RWPE1 (cell line): ENCODE measurements around the gene ZCCHC2.

Source experiments
- CTCF ChIA-PET: fragments of 350-600 bp; sonication (Branson Sonifier 250); formaldehyde crosslinking; extraction: SDS; loops from one replicate; lab custom pipeline; 2021; lab: Yijun Ruan, JAX
- POLR2A ChIA-PET: fragments of 400-600 bp; formaldehyde crosslinking; extraction: SDS; loops from one replicate; lab custom pipeline; 2020; ENCODE audit warnings: antibody characterized with exemption; ENCODE audit not compliant: low non-redundant PET; lab: Yijun Ruan, JAX
- DNase-seq: peaks from one replicate; pipeline ENCODE4 v3.0.0; 2012; ENCODE audit warnings: low spot score
- H3K27ac ChIP-seq: fragments of 450-650 bp; 2 replicates; pipeline ENCODE4 v1.5.1; 2017
- CTCF ChIP-seq: fragments of 450-650 bp; conservative IDR thresholded peaks from 2 replicates; pipeline ENCODE4 v1.5.1; 2017; ENCODE audit warnings: low read depth, mild to moderate bottlenecking

ZCCHC2 gene

GRCh38 chr18:62518460-62519375, 4.1 kb upstream of the ZCCHC2 start:
- ChIA-PET CTCF (no interaction called here), POLR2A (no interaction called here)
- TF ChIP-seq CTCF: no peak

GRCh38 chr18:62519684-62520083, 3.1 kb upstream of the ZCCHC2 start:
- CTCF ChIA-PET: no interaction called here
- TF ChIP-seq CTCF: no peak
- no peak for DNase-seq
- POLR2A ChIA-PET: no interaction called here
- no peak overlapping the region for H3K27ac ChIP-seq

More at GRCh38 chr18:62518460-62519375, 4.1 kb upstream of the ZCCHC2 start:
- H3K27ac ChIP-seq: no peak overlapping the region
- DNase-seq: no peak

GRCh38 chr18:62521082-62521481, 1.7 kb upstream of the ZCCHC2 start:
- TF ChIP-seq CTCF: no peak
- ChIA-PET POLR2A (no interaction called here), CTCF (interaction anchor here (0.6 kb wide), 3 partner anchors 64 to 973 kb away, joined by 3 to 7 read pairs (median 4); no protein-coding TSS in a partner anchor)
- no peak for DNase-seq
- H3K27ac ChIP-seq: no peak overlapping the region

DNA sequence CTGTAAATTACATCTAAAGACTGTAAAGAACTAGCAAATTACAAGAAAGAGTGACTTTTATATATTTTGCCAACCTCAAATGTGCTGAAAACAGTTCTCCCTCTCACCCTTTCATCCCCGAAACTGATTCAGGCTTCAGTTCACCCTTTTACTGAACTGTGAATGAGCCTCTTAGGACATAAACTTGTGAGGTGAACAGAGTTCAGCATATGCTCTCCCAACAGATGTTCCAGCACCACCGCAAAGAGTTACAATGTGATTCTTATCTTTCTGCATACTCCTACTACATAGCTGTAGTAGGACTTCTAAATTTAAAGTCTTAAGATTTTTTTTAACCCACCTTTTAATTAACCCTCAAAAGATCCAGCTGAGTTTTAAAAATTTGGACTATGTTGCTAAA, 1.2 kb upstream of the ZCCHC2 start:
- DNase-seq: no peak
- no peak for TF ChIP-seq CTCF
- CTCF ChIA-PET: interaction anchor here (0.6 kb wide), 1 partner anchor 974 kb away, joined by 4 read pairs; no protein-coding TSS in a partner anchor
- H3K27ac ChIP-seq: no peak overlapping the region
- POLR2A ChIA-PET: no interaction called here

GRCh38 chr18:62522178-62522503, 684 bp upstream of the ZCCHC2 start:
- H3K27ac ChIP-seq: peak overlapping the region; percentile 97
- CTCF ChIA-PET: no interaction called here
- POLR2A ChIA-PET: interaction anchor here (1.4 kb wide), 1 partner anchor 36 kb away, joined by 4 read pairs; no protein-coding TSS in a partner anchor
- TF ChIP-seq CTCF: no peak
- DNase-seq: no peak

DNA sequence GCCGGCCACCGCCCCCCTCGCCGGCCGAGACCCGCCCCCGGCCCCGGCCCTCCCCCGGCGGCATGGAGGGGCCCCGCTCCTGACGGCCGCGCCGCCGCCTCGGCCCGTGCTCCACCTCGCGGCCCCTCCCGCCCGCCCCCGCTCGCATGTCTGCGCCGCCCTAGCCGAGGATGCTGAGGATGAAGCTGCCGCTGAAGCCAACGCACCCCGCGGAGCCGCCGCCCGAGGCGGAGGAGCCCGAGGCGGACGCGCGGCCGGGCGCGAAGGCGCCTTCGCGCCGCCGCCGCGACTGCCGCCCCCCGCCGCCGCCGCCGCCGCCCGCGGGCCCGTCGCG, 397 bp downstream of the ZCCHC2 start:
- no peak for DNase-seq
- ChIA-PET POLR2A (interaction anchor here (1.4 kb wide), 1 partner anchor 37 kb away, joined by 4 read pairs; no protein-coding TSS in a partner anchor), CTCF (interaction anchor here (0.6 kb wide), 1 partner anchor 10 kb away, joined by 5 read pairs; no protein-coding TSS in a partner anchor)
- H3K27ac ChIP-seq: peak overlapping the region; percentile 97
- TF ChIP-seq CTCF: no peak
